T-cell (primary cell): Measurements from ENCODE around the gene NR2F1-AS1. TPM values are rescaled to one million over a fixed set of nuclear protein-coding genes. Genes with fewer than 3 reads are reported as not detected.

Experiments
- ATAC-seq, 4 experiments: fragments of 200-7000 bp in 3 of 4; fragments of 150-1000 bp in 1 of 4; cut with Tn5 transposase; replicated peaks in 1 of 4; 1 replicate in 3 of 4; 2 replicates in 1 of 4; pipeline ENCODE4 v1.10.0; 2021; ENCODE audit warnings: moderate library complexity in 3 of 4, mild to moderate bottlenecking in 2 of 4, moderate number of reproducible peaks in 1 of 4
- CTCF ChIA-PET, 2 donors: fragments of 300-600 bp; sonication (Branson Sonifier 250); formaldehyde crosslinking; loops; one replicate each; lab custom pipeline; 2022; ENCODE audit warnings: antibody characterized with exemption in 2 of 2; lab: Charles Lee
- POLR2A ChIA-PET, 2 donors: fragments of 300-600 bp; sonication (Branson Sonifier 250); formaldehyde crosslinking; loops; one replicate each; lab custom pipeline; 2022; ENCODE audit warnings: antibody characterized with exemption in 2 of 2; lab: Charles Lee
- DNase-seq, 35 experiments: peaks; one replicate each; pipeline versions ENCODE4 v3.0.0 to v3.0.0-alpha.2; 2013 to 2023
- H3K27ac ChIP-seq: one replicate; pipeline ENCODE4 v1.5.1; 2013; ENCODE audit warnings: low read length
- H3K27me3 ChIP-seq, 2 experiments: replicated peaks in 1 of 2; 1 replicate in 1 of 2; 2 replicates in 1 of 2; pipeline versions ENCODE4 v1.6.1 to v1.7.0; 2013; ENCODE audit warnings: low read length in 1 of 2, mixed read lengths in 1 of 2; ENCODE audit not compliant: control insufficient read depth in 2 of 2, insufficient read depth in 2 of 2; ENCODE audit errors: extremely low read depth in 1 of 2
- H3K36me3 ChIP-seq, 2 donors: 1 replicate in 1 of 2; 2 replicates in 1 of 2; pipeline versions ENCODE4 v1.6.1 to v1.7.0; 2013; ENCODE audit warnings: low read length in 1 of 2; ENCODE audit not compliant: control insufficient read depth in 2 of 2, insufficient read depth in 1 of 2; ENCODE audit errors: extremely low read depth in 1 of 2
- H3K4me1 ChIP-seq, 2 experiments: 1 replicate in 1 of 2; 2 replicates in 1 of 2; pipeline versions ENCODE4 v1.6.1 to v1.7.0; 2013; ENCODE audit warnings: low read length in 2 of 2, mixed read lengths in 1 of 2; ENCODE audit not compliant: insufficient read depth in 2 of 2, control insufficient read depth in 1 of 2; ENCODE audit errors: extremely low read depth in 1 of 2
- H3K4me3 ChIP-seq, 2 donors: 1 replicate in 1 of 2; 2 replicates in 1 of 2; pipeline versions ENCODE4 v1.5.1 to v1.7.0; 2013; ENCODE audit warnings: mild to moderate bottlenecking in 2 of 2, low read length in 1 of 2, moderate library complexity in 1 of 2; ENCODE audit not compliant: control insufficient read depth in 1 of 2; ENCODE audit errors: extremely low read depth in 1 of 2
- H3K9me3 ChIP-seq: 2 replicates; pipeline ENCODE4 v1.7.0; 2013
- H3K27ac Mint-ChIP-seq, 2 donors: one replicate each; pipeline ENCODE4 v1.8.0; 2020 to 2021; ENCODE audit warnings: mild to moderate bottlenecking in 2 of 2, mixed read lengths in 2 of 2
- H3K27me3 Mint-ChIP-seq, 2 donors: one replicate each; pipeline ENCODE4 v1.8.0; 2021 to 2022; ENCODE audit warnings: mixed read lengths in 2 of 2
- H3K36me3 Mint-ChIP-seq: one replicate; pipeline ENCODE4 v1.8.0; 2021; ENCODE audit warnings: mixed read lengths
- H3K4me1 Mint-ChIP-seq, 3 donors: one replicate each; pipeline ENCODE4 v1.8.0; 2020 to 2022; ENCODE audit warnings: mixed read lengths in 3 of 3, mild to moderate bottlenecking in 1 of 3
- H3K4me3 Mint-ChIP-seq, 3 donors: one replicate each; pipeline ENCODE4 v1.8.0; 2020 to 2022; ENCODE audit warnings: mild to moderate bottlenecking in 3 of 3, mixed read lengths in 3 of 3, moderate library complexity in 3 of 3
- H3K9me3 Mint-ChIP-seq, 3 donors: one replicate each; pipeline ENCODE4 v1.8.0; 2020 to 2022; ENCODE audit warnings: mixed read lengths in 3 of 3
- WGBS: methylation state at CpG from one replicate; pipeline ENCODE4 v1.1.5; 2013; ENCODE audit warnings: missing lambda C conversion rate; ENCODE audit not compliant: insufficient coverage; 5-methylcytosine and 5-hydroxymethylcytosine counted together
- total RNA-seq, 35 experiments: library from RNA in 6 of 35; stranded (reverse) in 6 of 35; fragments of 120-200 nt in 1 of 35; gene quantifications; one replicate each; pipeline versions ENCODE4 v1.2.1 to v1.2.4 and lab custom pipeline; 2013 to 2026

Gene NR2F1-AS1
- total RNA-seq, 5 donors from 2014 or later (not counting 1 experiment from before 2014, with no cell fraction given), result not detected

GRCh38 chr5:93385655-93386054 is 195.4 kb downstream of the NR2F1-AS1 start:
- H3K27me3 Mint-ChIP-seq, result no peaks in the 10 kb centered on the region
- H3K9me3 Mint-ChIP-seq, result peaks cover 0 to 9% (median 5%) of the 10 kb centered on the region in 3 donors
- H3K9me3 ChIP-seq, result no peaks in the 10 kb centered on the region
- H3K36me3 Mint-ChIP-seq, result no peaks in the 10 kb centered on the region
- ATAC-seq (no peak), DNase-seq (no peak)
- no peaks in the 10 kb centered on the region for H3K27me3 ChIP-seq
- no peak overlapping the region for H3K27ac Mint-ChIP-seq
- H3K4me3 ChIP-seq, result no peak overlapping the region
- ChIA-PET POLR2A (no interaction called here), CTCF (no interaction called here)
- WGBS, result no CpG with 5 or more reads among the region's 2 CpGs
- H3K36me3 ChIP-seq, result no peaks in the 10 kb centered on the region
- H3K27ac ChIP-seq, result no peak overlapping the region
- no peak overlapping the region for H3K4me3 Mint-ChIP-seq
- H3K4me1 ChIP-seq, result no peaks in the 10 kb centered on the region
- H3K4me1 Mint-ChIP-seq, result no peaks in the 10 kb centered on the region

- no peak for ATAC-seq
- Histone ChIP-seq H3K4me1 (no peaks in the 10 kb centered on the region), H3K36me3 (no peaks in the 10 kb centered on the region), H3K4me3 (no peak overlapping the region), H3K27ac (no peak overlapping the region), H3K9me3 (no peaks in the 10 kb centered on the region), H3K27me3 (no peaks in the 10 kb centered on the region)
- Mint-ChIP-seq H3K27me3 (no peaks in the 10 kb centered on the region), H3K27ac (no peak overlapping the region), H3K9me3 (peaks cover 2 to 5% (median 3%) of the 10 kb centered on the region in 3 donors), H3K4me1 (no peaks in the 10 kb centered on the region), H3K36me3 (no peaks in the 10 kb centered on the region), H3K4me3 (no peak overlapping the region)
- WGBS, result 68% methylated on average over 2 of the region's 3 CpGs
- POLR2A ChIA-PET, result no interaction called here
- CTCF ChIA-PET, result no interaction called here
- DNase-seq, result no peak
Observed at GRCh38 chr5:93384995-93385394, 196.0 kb downstream of the NR2F1-AS1 start.

- no peak overlapping the region for H3K27ac Mint-ChIP-seq
- H3K4me1 ChIP-seq, result no peaks in the 10 kb centered on the region
- DNase-seq (no peak), ATAC-seq (no peak)
- no peak overlapping the region for H3K27ac ChIP-seq
- no peak overlapping the region for H3K4me3 Mint-ChIP-seq
- H3K4me1 Mint-ChIP-seq, result no peaks in the 10 kb centered on the region
- ChIA-PET CTCF (no interaction called here), POLR2A (no interaction called here)
- no peaks in the 10 kb centered on the region for H3K9me3 ChIP-seq
- WGBS, result no CpG with 5 or more reads among the region's 4 CpGs
- H3K27me3 ChIP-seq, result no peaks in the 10 kb centered on the region
- no peak overlapping the region for H3K4me3 ChIP-seq
- H3K36me3 ChIP-seq, result no peaks in the 10 kb centered on the region
- no peaks in the 10 kb centered on the region for H3K27me3 Mint-ChIP-seq
- no peaks in the 10 kb centered on the region for H3K36me3 Mint-ChIP-seq
- H3K9me3 Mint-ChIP-seq, result peaks cover 0 to 5% (median 2%) of the 10 kb centered on the region in 3 donors
Observed at GRCh38 chr5:93384026-93384425, 197.0 kb downstream of the NR2F1-AS1 start.

GRCh38 chr5:93382188-93382825 is 198.7 kb downstream of the NR2F1-AS1 start:
- no peaks in the 10 kb centered on the region for H3K36me3 ChIP-seq
- H3K36me3 Mint-ChIP-seq, result no peaks in the 10 kb centered on the region
- H3K9me3 ChIP-seq, result no peaks in the 10 kb centered on the region
- CTCF ChIA-PET, result no interaction called here
- peaks cover 0 to 5% (median 2%) of the 10 kb centered on the region in 3 donors for H3K9me3 Mint-ChIP-seq
- H3K27me3 Mint-ChIP-seq, result no peaks in the 10 kb centered on the region
- POLR2A ChIA-PET, result no interaction called here
- no peak overlapping the region for H3K27ac Mint-ChIP-seq
- H3K27me3 ChIP-seq, result no peaks in the 10 kb centered on the region
- WGBS, result no CpG with 5 or more reads among the region's 3 CpGs
- H3K4me1 Mint-ChIP-seq, result no peaks in the 10 kb centered on the region
- H3K4me3 Mint-ChIP-seq, result no peak overlapping the region
- DNase-seq, result no peak
- H3K4me3 ChIP-seq, result no peak overlapping the region
- no peak for ATAC-seq
- H3K27ac ChIP-seq, result no peak overlapping the region
- no peaks in the 10 kb centered on the region for H3K4me1 ChIP-seq

- H3K4me1 ChIP-seq, result no peaks in the 10 kb centered on the region
- H3K4me3 ChIP-seq, result no peak overlapping the region
- CTCF ChIA-PET, result no interaction called here
- no peak overlapping the region for H3K27ac Mint-ChIP-seq
- no peaks in the 10 kb centered on the region for H3K27me3 ChIP-seq
- 82% methylated on average over 3 of the region's 4 CpGs for WGBS
- POLR2A ChIA-PET, result no interaction called here
- peaks cover 0 to 5% (median 2%) of the 10 kb centered on the region in 3 donors for H3K9me3 Mint-ChIP-seq
- H3K9me3 ChIP-seq, result no peaks in the 10 kb centered on the region
- H3K4me1 Mint-ChIP-seq, result no peaks in the 10 kb centered on the region
- no peaks in the 10 kb centered on the region for H3K36me3 Mint-ChIP-seq
- no peak overlapping the region for H3K4me3 Mint-ChIP-seq
- no peak for ATAC-seq
- DNase-seq, result no peak
- no peaks in the 10 kb centered on the region for H3K27me3 Mint-ChIP-seq
- no peaks in the 10 kb centered on the region for H3K36me3 ChIP-seq
- no peak overlapping the region for H3K27ac ChIP-seq
Observed at GRCh38 chr5:93381057-93381456, 200.0 kb downstream of the NR2F1-AS1 start.

- 38% methylated on average over 1 of the region's 2 CpGs for WGBS
- Histone ChIP-seq H3K4me3 (no peak overlapping the region), H3K4me1 (no peaks in the 10 kb centered on the region), H3K9me3 (no peaks in the 10 kb centered on the region), H3K36me3 (no peaks in the 10 kb centered on the region), H3K27me3 (no peaks in the 10 kb centered on the region), H3K27ac (no peak overlapping the region)
- no peaks in the 10 kb centered on the region for H3K36me3 Mint-ChIP-seq
- no peaks in the 10 kb centered on the region for H3K4me1 Mint-ChIP-seq
- no peak for ATAC-seq
- H3K27me3 Mint-ChIP-seq, result no peaks in the 10 kb centered on the region
- peaks cover 5 to 17% (median 6%) of the 10 kb centered on the region in 3 donors for H3K9me3 Mint-ChIP-seq
- no peak overlapping the region for H3K4me3 Mint-ChIP-seq
- no peak for DNase-seq
- CTCF ChIA-PET, result no interaction called here
- H3K27ac Mint-ChIP-seq, result no peak overlapping the region
- POLR2A ChIA-PET, result no interaction called here
Observed at GRCh38 chr5:93378073-93378472, 202.9 kb downstream of the NR2F1-AS1 start.

GRCh38 chr5:93371893-93372292 is 209.1 kb downstream of the NR2F1-AS1 start:
- H3K4me1 Mint-ChIP-seq, result no peaks in the 10 kb centered on the region
- no peak overlapping the region for H3K27ac ChIP-seq
- no peak overlapping the region for H3K4me3 Mint-ChIP-seq
- no peak overlapping the region for H3K27ac Mint-ChIP-seq
- no CpG with 5 or more reads among the region's 2 CpGs for WGBS
- H3K9me3 ChIP-seq, result no peaks in the 10 kb centered on the region
- ChIA-PET CTCF (no interaction called here), POLR2A (no interaction called here)
- H3K9me3 Mint-ChIP-seq, result peaks cover 3 to 13% (median 11%) of the 10 kb centered on the region in 3 donors
- no peaks in the 10 kb centered on the region for H3K27me3 ChIP-seq
- no peak overlapping the region for H3K4me3 ChIP-seq
- H3K27me3 Mint-ChIP-seq, result no peaks in the 10 kb centered on the region
- DNase-seq (no peak), ATAC-seq (no peak)
- H3K4me1 ChIP-seq, result no peaks in the 10 kb centered on the region
- H3K36me3 Mint-ChIP-seq, result no peaks in the 10 kb centered on the region
- no peaks in the 10 kb centered on the region for H3K36me3 ChIP-seq
